A172 (cell line): ENCODE data around the gene FAR2. TPM values are rescaled to one million over a fixed set of nuclear protein-coding genes. Genes with fewer than 3 reads are reported as not detected.
"Not testable (repeated sequence)": the region's sequence is repeated elsewhere in the genome, so short reads cannot be mapped to it uniquely, and the experiment has no call there.

ENCODE experiments used
- DNase-seq: peaks from one replicate; pipeline ENCODE4 v3.0.0-alpha.2; 2015; ENCODE audit warnings: low spot score
- total RNA-seq: library from RNA; depleted of rRNA; stranded (reverse); fragments of >200 nt; shearing (Covaris generic); gene quantifications from 2 replicates; pipeline ENCODE4 v1.2.3, GENCODE V29; 2014

Gene FAR2
- total RNA-seq, 1 experiment from 2014 or later: 13.9 TPM

DNA sequence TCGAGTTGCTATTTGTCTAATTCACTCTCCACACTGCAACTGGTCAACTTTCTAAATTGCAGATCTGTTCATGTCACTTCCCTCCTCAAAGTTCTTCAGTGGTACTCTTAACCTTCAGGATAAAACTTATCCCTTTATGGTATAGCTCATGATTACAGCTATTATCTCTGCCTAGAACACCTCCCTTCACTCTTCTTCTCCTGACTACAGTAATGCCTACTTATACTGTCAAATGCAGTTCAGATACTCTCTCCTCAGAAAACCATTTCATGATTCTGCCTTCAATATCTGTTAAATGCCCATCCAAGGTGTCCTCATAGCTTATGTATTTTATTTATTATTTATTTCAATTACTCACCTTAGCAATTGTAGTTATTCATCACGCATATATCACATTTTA, 85.5 kb downstream of the FAR2 start:
- no peak for DNase-seq

DNA sequence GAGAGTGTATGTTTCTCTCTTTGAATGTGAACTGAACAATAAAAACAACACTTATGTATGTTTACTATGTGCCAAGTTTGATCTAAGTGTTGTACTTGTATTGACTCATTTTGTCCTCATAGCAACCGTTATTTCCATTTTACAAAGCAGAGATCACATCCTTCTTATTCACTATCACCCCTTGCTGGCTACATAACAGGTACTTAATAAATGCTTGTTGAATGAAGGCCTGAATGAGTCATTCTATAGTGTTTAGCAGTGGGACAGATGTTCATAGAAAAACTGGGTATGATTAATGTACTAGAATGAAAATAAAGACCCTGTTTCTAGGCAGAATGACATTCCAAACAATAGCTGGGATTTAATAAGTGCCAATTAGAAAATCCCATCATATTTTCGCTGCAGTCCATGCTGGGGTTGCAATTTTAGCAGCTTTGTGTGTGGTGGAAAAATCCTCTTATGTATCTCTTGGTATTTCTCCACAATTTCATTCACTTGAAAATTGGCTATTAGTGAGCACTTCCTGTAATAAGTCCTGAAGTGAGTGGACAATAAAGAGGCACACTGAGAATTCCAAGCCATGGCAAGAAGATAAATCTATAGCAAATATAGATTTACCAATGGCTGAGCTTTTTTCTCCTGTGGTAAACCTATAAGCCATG, 86.0 kb downstream of the FAR2 start:
- DNase-seq: no peak

- DNase-seq: no peak
Measured at GRCh38 chr12:29238822-29239291, 89.8 kb downstream of the FAR2 start.

DNA sequence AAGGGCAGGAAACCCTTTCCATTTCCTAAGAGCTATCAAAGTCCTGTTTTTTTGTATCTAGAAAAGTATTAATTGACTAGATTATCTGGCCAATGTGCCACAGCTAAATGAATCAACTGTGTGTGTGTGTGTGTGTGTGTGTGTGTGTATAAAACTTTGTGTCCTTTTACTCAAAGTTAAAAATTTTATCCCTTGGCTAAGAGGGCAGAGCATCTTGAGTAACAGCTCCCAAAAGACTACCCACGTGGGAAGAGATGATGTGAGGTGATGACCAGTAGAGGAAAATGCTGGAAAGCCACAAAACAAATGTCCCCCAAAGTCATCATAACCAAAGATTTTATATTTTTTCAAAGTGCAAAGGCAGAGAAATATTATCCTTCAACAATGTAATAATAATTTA, 90.3 kb downstream of the FAR2 start:
- no peak for DNase-seq

- no peak for DNase-seq
Measured at GRCh38 chr12:29240441-29240840, 91.4 kb downstream of the FAR2 start.

DNA sequence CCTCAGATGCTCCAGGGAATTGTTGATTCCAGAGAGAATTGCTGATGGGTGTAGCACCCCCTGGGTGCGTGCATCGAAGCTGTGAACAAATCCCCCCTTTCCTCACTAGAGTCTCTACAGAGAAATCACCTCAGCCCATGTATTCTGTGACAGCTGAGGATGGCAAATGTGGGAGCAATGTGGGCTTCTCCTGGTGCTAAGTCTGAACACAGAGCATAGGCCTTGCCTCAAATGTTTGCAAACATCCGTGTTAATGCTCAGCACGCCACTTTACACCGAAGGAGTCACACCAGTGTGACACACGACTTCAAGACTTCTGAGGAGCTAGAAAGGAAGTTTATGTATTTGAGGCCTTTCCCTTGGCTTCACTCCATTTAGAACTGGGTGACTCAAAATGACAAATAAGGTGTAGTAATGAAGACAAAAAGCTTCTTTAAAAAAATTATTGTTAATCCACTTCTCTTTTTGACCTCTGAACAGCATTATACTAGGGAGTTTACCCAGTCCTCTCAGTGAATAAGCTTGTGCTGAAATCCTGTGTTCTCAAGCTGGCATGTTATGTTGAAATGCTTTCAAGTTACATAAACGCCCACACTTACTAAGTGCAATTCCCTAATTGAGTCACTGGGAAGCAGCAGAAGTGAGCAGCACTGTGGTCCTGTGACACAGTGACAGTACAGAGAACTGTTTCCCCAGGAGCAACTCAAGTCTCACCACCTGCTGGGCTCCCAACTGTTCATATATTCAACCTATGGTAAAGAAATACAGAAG, 92.9 kb downstream of the FAR2 start:
- peak; percentile 48 for DNase-seq

- peak; percentile 20 for DNase-seq
Measured at GRCh38 chr12:29242921-29243431, 93.9 kb downstream of the FAR2 start.

GRCh38 chr12:29244159-29244765, 95.2 kb downstream of the FAR2 start:
- DNase-seq: no peak

- DNase-seq: no peak
Measured at GRCh38 chr12:29245246-29245645, 96.2 kb downstream of the FAR2 start.

- DNase-seq: no peak
Measured at GRCh38 chr12:29249930-29250329, 100.9 kb downstream of the FAR2 start.

DNA sequence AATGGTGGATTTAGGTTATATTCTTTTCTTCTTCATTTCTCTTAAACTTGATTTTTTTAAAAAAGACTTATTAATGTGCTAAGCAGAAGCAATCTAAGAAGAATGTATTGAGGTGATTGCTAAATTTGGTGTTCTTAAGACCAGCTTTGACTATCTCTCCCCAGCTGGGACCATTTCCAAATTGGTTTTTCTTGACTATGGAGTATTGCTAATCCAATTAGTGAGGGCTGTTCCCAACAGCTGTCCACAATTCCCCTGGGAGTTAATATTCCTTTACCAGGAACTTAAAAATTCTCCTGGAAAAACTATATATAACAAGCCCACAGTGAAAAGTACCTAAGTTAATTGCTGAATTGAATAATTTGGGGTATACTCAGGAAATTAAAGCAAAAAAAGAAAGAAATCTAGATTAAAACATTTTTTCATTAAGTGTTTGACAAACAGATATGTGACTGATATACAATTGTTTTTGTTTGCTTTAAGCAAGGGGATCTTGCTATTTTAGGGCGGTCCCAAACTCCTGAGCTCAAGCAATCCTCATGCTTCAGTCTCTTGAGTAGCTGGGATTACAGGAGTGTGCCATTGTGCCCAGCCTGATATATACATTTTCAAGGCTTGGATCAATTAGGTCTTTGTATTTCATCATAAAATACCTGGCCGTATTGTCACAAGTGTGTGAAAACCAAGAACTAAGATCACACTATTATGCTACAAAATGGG, 105.0 kb downstream of the FAR2 start:
- no peak for DNase-seq

DNA sequence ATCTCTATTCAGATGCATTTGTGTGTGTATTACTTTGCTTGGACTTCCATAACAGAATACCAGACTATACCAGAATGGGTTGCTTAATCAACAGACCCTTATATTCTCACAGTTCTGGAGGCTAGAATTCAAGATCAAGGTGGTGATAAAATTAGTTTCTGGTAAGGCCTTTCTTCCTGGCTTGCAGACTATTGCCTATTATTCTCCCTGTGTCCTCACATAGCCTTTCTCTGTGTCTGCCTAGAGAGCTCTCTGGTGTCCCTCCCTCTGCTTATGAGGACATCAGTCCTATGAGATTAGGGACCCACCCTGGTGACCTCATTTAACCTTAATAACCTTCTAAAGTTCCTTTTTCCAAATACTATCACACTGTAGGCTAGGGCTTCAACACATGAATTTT, 106.0 kb downstream of the FAR2 start:
- no peak for DNase-seq

- DNase-seq: no peak
Measured at GRCh38 chr12:29256598-29256997, 107.5 kb downstream of the FAR2 start.

GRCh38 chr12:29257687-29258086, 108.6 kb downstream of the FAR2 start:
- not testable (repeated sequence) for DNase-seq

DNA sequence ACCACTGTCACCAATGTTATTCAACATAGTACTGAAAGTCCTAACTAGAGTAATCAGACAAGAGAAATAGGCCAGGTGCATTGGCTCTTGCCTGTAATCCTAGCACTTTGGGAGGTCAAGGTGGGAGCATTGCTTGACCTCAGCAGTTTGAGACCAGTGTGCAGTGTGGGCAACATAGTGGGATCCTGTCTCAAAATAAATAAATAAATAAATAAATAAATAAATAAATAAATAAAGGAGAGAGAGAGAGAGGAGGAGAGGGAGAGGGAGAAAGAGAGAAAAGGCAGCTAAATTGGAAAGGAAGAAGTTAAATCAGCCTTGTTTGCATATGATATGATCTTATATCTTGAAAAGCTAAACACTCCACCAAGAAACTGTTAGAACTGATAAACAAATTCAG, 115.3 kb downstream of the FAR2 start:
- DNase-seq: no peak

DNA sequence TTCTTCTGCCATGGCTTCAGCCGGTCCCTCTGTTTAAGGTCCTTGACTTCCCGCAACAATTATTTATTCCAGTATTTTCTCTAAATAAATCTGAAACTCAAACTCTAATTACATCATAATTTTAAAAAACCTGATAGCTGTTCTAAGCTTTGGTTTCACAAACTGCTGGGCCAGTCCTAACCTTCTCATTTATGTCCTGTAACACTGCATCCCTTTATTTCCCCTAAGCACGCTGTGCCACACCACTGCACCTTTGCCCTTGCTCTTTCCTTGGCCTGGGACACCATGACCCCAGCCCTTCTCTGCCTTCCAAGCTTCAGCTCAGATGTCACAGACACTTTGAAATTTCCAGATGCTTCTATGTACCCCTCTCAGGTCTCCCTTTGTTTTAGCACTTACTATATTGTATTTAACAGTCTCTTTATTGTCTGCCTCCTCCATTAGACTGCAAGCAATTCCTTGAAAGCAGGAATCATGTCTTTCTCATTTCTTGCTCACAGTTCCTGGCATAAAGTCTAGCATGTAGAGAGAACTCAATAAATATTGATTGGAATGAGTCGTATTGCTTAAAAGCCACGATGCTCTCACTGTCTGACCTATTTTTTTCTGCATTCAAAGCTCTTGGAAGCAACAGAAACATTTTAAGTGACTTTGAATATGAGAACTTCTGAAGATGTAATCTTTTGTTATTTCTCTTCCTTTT, 120.8 kb downstream of the FAR2 start:
- no peak for DNase-seq

- no peak for DNase-seq
Measured at GRCh38 chr12:29270446-29270845, 121.4 kb downstream of the FAR2 start.

GRCh38 chr12:29273178-29273843, 124.2 kb downstream of the FAR2 start:
- no peak for DNase-seq

DNA sequence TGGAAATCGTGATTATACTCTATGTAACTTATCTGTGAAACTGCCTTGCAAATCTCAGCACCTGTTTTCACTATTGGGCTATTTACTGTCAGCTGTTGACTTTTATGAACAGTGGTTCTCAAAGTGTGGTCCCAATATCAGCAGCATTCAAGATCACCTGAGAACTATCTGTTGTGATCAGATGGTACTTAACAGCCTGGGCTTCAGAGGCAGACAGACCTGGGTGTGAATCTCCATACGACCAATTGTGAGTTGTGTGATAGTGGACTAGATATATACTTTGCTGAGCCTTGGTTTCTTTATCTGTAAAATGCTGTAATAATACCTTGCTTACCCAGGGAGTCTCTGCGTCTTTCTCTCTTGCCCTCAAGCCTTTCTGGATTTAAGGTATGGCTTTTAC, 126.8 kb downstream of the FAR2 start:
- DNase-seq: no peak

DNA sequence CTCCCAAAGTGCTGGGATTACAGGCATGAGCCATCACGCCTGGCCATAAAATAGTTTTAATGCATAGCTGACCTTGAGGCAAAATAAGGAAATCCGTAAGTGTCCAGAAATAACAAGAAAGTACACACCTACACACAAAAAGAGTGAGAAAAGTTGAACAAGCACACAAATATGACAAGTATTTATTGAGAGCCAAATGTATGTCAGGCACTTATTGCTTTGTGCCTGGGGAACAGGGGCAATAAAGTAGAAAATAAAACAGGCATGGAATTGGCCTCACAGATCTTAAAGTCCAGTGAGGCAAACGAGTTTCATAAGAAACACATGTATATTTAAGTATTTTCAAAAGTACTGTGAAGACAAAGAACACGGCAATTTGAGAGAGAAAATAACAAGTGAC, 128.2 kb downstream of the FAR2 start:
- DNase-seq: no peak
